Stimulated activated CD8-positive, alpha-beta memory T cell treated with anti-CD3 and anti-CD28 coated beads, Interleukin-4, amount 100 ng/mL, for 48 hours (primary cell): ENCODE measurements around the gene ESPNL.
"Not testable (repeated sequence)": the region's sequence is repeated elsewhere in the genome, so short reads cannot be mapped to it uniquely, and the experiment has no call there.

Experiments used
- DNase-seq: peaks from one replicate; pipeline ENCODE4 v3.0.0-alpha.2; 2020

ESPNL gene

DNA sequence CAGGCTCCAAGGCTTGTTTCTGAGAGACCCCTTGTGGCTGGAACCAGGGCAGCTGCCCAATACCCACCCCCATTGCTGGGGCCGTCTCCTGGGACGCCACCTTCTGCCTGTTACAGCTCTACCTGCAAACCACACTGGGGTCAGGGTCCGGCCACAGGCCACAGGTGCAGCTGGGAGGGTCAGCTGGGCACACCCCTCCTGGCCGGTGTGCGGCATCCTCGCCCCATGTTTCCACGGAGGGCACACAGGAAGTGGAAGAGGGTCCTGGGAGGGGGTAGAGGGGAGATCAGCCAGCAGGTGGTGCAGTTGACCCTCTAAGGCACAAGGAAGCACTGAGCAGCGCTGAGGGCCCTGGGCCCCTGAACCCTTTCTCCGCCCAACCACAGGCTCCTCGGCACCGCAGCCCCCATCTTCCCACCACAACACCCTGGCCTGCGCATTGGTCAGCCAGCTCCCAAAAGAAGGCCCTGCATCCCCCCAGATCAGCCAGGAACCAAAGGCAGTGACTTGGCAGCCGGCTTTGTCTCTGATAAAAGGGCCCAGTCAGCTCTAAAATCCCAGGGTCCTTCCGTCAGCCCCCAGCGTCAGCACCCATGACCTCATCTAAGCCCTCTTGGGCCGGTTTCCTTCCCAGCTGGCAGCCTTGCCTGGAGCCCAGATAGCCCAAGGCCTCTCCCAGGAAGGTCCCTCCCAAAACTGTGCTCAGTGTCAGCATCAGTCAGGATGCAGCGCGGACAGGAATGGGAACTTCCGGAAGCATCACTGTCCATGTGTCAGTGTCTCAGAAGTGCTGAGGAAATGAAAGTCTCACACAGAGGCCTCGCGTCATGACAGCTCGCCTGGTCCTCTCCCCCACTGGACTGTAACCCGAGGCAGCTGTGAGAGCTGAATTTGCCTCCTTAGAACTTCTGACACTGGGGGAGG is 60.3 kb downstream of the ESPNL start:
- DNase-seq: no peak

DNA sequence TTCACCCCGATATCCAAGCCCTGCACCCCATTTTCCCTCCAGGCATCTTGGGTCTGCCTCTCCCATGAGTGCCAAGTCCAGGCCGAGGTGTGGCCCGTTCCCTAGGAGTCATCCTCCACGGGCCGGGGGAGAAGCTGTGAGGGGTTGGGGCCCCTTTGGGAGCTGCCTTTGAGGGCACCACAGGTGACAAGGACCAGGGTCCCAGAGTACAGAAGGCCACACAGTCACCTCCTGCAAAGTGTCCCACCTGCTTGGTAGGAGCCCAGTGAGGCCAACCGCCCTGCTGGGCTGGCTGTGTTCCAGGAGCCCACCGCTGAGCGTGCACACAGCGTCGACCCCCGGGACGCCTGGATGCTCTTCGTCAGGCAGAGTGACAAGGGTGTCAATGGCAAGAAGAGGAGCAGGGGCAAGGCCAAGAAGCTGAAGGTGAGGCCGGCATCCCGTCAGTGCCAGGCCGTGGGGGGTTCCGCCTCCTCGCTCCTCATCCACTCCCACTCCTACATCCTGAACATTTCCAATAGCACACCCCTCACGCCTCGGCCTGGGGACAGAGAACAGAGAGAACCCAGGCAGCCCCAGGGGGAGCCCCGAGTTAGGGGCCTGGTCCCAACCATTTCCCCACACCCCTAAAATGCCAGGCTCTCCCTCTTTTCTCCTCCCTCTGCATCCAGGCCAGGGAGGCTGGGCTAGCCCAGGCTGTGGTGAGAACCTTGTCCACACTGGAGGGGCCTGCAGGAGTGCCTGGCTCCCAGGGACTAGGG is 61.3 kb downstream of the ESPNL start:
- DNase-seq: no peak

DNA sequence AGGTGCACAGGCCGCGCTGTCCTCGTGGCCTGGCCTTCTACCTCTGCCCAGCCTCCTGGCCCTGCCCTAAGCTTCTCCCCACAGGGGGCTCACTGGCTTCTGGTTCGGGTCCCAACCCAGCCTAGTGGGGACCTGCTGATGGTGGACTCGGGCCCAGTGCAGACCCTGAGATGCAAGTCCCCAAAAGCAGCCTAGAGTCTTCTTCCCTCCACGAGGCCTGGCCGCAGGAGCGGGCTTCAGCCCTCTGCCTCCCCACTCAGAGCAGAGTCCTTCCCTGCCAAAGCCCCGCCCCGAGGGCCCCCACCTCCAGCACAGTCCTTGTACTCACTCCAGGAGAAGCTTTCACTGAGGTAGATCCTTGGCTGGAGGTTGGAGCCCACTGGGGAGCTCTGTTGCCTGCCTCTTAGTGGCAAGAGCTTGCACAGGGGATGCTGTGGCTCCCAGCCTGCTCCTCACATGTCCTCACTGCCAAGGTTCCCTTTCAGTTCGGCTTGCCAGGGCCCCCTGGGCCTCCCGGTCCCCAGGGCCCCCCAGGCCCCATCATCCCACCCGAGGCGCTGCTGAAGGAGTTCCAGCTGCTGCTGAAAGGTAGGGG is 62.2 kb downstream of the ESPNL start:
- DNase-seq: no peak

DNA sequence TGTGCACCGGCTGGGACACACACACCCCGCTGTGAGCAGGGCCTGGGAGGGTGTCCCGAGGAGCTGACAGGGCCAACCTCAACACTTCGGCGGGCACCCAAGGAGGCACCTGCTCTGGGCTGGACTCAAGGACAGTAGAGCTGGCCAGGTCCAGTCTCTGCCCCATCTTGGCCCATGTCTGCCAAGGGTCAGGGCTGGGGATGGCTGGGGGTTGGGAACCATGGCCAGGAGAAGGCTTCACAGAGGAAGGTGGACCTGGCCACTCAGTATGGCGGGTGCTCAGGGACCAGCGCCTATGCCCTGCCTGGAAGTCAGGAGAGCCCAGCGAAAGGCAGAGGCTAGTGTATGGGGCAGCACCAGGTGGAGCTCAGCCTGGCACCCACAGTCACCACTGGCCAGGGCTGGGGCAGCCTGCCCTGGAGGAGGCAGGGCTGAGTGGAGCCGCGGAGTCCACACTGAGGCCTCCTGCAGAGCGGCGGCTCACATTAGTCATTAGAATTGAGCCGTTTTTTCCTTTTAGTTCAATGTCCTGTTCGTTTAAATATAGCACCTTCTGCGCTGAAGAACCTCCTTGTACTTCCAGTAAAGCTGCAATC is 62.8 kb downstream of the ESPNL start:
- DNase-seq: no peak

DNA sequence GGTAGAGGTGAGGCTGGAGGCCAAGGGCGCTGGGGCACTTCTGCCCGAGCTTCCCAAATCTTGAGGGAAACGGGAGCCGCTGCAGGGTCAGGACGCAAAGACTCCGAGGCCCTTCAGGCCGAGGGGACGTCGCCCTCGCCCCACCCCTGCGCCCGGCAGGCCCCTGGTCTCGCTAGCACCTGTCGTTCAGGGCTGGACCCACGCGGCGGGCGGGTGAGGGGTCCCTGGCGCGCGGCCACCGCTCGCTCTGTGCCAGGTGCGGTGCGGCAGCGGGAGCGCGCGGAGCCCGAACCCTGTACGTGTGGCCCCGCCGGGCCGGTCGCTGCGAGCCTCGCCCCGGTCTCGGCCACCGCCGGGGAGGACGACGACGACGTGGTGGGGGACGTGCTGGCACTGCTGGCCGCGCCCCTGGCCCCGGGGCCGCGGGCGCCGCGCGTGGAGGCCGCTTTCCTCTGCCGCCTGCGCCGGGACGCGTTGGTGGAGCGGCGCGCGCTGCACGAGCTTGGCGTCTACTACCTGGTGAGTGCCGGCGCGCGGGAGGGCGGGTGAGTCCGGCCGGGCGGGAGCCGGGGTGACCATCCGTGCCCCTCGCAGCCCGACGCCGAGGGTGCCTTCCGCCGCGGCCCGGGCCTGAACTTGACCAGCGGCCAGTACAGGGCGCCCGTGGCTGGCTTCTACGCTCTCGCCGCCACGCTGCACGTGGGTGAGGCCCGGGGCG is 63.5 kb downstream of the ESPNL start:
- DNase-seq: no peak

DNA sequence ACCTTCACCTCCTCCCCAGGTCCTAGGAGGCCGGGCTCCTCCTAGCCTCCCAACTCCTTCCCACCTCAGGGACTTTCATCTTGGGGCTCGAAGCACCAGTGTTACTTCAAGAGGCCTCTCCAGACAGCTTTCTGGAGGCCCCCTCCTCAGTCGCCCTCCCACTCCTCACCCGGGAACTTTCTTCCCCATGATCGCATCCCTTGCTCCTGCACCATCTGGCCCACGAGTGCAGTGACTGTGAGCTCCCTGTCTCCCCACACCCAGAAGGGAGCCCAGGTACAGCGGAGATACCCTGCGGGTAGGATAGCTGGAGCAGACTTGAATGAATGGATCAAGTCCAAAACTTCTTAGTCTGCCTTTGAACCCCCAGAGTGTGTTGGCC is 64.8 kb downstream of the ESPNL start:
- DNase-seq: no peak

DNA sequence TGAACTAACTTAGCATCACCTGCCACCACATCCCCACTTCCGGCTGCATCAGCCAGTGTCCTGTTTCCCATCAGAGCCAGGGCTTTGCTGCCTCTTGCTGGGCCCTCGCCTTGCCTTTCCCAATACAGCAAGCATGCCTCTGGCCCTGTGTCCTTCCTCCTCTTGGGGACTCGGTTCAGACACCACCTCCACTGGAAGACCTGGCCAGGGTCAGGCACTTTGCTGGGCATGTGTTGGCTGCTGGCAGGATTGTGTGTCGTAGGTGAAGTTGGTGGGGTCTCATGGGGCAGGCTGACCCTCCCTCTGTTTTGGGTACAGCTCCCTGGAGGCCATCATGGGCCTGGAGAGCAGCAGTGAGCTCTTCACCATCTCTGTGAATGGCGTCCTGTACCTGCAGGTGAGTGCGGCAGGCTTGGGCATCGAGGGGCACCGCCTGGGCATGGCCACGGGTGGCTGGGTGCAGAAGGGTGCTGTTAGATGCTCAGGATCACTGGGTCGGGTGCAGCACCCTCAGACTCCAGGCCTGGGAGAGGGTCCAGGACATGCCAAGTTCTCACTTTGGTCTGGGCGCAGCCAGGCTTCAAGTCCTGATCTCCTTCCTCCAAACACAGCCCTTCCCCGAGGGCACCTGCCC is 65.3 kb downstream of the ESPNL start:
- DNase-seq: no peak

DNA sequence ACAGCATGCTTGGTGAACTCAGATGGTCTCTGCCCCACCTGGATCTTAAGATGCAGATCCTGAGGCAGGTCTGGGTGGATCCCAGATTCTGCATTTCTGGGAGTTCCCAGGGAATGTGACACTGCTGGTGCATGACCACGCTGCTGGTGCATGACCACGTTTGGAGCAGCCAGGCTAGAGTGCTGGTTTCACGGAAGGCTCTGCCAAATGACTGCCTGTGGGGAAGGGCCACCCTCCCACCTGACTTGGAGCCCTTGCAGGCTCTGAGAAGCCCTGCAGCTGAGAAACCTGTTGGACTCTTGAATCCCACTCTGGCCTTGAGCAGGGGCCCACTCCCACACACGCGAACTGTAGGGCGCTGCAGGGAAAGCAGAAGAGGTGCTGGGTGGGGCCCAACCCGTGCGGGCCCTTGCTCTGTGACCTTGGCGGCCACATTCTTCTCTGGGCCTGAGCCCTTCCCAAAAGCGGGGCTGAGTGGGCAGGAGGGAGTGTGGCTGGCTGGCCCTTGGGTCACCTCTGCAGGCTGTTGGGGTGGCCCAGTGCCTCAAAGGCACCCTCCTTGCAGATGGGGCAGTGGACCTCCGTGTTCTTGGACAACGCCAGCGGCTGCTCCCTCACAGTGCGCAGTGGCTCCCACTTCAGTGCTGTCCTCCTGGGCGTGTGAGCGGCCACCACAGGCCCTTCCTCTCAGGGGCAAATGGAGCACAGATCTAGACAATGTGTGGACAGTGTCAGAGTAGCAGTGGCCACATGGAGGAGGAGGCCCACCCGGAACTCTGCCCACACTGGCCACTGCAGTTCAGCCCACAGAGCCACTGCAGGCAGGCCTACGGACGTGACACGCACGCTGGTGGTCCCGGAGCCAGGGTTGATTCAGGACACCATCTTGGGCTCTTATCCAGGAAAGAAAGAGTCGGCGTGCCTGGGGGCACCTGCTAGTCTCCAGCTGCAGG is 66.5 kb downstream of the ESPNL start:
- no peak for DNase-seq

DNA sequence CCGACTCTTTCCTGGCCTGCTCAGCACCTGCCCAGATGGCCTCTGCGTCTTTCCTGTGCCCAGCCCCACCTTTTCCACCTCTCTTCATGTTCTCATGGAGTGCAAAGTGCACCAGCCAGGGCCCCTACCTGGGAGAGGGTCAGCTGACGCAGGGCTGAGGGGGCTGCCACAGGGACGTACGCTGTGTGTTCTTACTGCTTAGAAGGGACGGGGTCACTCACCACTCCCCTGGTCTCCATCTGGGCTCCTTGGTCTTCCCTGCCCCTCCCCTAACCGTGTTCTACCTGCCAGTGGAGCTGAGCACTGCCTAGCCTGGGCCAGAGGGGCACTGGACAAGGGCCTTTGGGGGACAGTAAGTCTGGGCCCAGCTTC is 67.2 kb downstream of the ESPNL start:
- DNase-seq: no peak

DNA sequence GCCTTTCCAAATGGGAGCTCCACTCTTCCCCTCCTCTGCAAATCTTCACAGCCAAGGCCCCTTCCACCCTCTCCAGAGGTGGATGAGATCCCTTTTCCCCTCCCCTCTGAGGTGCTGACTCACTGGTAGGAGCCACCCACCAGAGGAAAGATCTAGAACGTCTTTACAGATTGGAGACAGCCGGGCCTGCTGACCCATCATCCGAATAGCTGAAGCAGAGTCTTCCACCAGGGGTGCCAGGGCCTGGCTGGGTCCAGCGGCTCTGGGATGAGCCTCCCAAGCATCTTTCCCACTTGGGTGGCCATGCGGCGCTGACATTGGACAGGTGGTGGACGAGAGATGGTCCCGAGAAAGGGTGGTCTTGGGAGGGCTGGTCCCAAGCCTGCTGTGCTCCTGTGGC is 67.6 kb downstream of the ESPNL start:
- DNase-seq: no peak

DNA sequence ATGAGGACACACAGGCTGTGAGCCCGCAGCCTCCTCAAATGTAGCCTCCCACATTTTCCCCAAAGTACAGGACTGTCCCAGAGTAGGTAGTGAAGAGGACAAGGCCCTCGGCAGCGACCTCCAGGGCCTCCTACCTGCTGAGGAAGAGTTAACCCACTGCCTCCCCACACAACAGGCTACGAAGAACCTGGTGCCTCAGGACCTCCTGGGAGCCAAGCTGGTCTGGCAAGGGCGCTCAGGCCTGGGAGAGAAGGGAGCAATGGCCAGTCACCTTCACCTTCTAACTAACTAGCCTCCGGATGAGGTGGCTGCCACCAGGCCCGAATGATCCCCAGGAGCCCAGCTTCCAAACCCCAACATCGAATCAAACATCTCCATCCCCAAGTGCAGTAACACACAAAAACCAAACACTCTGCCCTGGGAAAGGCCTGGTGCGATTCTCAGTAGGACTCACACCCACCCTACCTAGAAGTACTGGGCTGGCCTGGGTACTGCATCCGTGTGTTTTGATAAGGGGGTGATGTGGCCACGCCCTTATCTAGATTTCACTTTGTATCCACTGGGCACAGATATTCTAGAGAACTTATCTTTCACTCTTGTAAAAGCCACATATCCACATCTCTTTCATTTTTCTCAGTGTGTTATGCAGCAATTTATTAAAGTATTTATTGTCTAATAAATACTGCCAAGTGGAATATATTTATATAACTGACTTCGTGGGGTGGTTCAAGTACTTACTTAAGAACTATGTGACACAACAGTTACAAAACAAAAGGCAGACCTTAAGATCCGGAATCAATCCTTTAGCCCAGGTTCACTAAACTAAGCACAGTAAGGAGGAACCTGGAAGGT is 68.3 kb downstream of the ESPNL start:
- DNase-seq: no peak

DNA sequence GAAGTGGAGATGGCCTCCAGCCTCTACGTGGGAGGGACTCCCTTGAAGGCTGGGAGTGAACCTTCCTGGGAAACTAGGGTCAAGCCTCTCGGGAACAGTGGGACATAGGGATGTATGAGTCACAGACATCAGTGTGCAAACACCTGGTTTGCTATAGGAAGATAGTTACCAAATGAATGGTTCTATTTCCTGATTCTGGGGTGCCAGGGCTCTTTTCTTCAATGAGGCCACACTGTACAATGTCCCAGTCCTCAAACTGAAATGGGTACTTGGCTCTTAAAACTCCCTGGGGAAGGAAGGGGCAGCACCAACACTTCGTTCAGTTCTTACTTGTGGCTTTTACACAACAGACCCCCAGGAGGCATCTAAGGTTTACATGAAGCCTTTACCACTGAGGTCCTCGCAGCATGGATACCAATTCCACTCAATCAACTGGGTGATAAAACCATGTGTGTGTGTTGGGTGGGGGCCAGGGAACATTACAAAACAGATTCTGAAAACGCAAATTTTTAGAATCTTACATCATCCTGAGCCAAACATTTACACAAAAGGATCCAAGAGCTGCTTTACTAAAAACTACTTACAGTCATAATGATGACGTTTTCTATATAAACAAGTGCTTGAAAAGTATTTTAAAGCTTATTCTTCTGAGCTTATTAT is 69.0 kb downstream of the ESPNL start:
- no peak for DNase-seq

DNA sequence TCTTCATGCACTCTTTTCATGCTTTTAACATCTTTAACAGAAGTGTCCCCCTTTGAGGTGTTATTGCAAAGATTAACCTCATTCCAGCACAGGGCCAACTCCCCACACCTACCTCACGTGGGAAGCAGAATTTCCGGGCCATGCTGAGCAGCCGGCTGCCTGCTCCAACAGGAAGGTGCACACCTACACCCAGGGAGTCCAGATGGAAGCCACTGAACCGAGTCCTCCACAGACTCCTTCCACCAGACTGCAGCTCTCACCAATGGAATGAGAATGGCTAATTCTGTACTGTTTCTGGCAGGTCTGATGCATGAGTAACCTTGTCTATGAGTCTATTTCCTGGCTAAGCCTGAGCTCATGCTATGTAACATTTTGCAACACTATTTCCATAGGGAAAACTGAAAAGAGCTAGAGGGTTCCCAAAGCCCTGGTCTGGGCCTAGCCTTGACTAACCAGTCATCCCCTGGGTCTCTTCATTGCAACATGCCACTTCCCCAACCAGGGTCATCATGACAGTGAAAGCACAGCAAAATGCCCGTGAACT is 69.6 kb downstream of the ESPNL start:
- no peak for DNase-seq

DNA sequence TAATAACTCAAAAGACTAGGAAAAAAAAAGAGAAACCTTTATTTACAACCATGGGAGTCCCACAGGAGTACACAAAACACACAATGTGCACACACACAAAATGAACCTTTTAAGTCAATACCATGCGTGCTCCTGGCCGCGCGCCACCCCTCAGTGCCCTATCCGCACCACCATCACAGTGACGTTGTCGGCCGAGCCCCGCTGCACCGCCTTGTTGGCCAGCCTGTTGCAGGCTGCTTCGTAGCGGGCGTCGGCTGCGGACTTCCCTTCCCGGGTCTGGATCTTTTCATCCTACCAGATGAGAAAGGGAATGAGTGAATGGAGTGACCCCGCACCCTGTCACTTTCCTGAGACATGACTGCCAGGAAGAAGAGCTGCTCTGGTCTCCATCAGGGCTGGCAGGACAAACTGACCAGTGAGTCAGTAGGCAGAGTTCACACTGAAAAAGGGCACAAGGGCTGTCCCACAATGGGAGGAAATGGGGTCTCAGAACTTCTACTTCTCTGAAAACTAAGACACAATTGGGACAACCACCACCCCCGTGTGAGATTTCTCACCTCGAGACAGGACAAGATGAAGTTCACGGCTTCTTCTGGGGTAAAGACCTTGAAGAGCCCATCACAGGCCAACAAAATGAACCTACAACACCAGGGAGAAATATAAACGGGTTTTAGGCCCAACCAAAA is 70.4 kb downstream of the ESPNL start:
- no peak for DNase-seq

DNA sequence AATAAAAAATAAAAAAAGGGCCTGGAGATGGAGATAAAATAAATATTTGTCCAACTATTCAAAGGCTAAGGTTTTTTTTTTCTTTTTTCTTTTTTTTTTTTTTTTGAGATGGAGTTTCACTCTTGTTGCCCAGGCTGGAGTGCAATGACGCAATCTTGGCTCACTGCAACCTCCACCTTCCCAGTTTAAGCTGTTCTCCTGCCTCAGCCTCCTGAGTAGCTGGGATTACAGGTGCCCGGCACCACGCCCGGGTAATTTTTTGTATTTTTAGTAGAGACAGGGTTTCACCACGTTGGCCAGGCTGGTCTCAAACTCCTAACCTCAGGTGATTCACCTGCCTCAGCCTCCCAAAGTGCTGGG is 70.9 kb downstream of the ESPNL start:
- DNase-seq: not testable (repeated sequence)

DNA sequence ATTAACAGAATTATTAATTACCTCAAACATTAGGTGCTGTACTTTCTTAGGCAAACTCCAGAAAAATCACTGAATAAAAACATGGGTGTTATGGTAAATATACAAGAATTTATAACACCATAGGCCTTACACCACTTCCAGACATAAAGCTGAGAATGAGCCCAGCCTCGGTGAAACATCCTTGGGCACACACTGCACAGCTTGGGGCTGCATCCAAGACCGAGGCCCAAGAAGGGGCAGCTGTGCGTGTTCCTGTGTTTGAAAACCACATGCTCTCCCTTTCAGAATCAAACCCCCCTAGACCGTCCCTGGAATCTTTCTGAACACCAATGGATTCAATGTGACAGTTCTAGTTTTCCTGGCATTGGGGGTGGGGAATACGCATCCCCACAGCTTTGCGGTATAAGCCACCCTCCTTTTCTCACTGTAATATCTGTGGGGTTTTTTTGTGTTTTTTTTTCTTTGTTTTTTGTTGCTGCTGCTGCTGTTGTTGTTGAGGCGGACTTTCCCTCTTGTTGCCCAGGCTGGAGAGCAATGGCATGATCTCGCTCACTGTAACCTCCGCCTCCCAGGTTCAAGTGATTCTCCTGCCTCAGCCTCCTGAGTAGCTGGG is 71.5 kb downstream of the ESPNL start:
- no peak for DNase-seq

DNA sequence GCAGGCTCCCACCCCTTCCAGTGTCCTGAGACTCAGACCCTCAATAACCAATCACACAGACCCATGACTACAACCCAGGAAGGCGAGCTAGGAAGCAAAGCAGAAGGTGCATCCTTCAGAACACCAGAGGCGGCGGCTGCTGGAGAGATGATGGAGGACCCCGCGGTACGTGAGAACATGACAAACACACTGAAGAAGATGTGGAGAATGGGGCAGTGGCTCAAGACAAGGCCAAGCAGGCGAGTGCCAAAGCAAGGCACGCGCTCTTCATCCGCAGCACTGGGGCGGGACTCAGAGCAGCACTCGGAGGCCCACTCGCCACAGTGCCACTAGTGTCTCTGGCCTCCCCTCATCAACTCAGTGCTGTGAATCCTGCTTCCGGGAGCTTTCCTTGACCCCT is 72.3 kb downstream of the ESPNL start:
- DNase-seq: no peak

DNA sequence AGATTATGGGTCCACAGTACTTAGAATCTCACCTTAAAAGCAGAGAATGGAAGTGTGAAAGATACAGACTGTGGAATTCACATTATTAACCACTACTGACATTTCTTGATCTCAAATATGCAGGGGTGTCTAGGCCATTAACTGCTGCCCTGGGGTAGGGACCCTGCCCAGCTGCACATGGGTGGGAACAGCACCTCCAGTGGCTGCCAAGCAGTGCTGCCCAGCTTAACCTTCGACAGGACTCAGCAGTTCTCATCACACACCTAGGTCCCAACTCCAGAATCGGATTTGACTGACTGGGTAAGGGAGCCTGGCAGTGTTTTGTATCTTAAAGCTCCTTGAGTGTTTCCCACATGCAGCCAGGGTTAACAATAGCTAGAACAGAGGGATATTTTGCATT is 73.6 kb downstream of the ESPNL start:
- no peak for DNase-seq
